GM18511 (cell line): ENCODE results near the gene SAP130.
"Not testable (repeated sequence)": the region's sequence is repeated elsewhere in the genome, so short reads cannot be mapped to it uniquely, and the experiment has no call there.

Source experiments
- ATAC-seq: cut with Tn5 transposase; IDR thresholded peaks from one replicate; pipeline ENCODE4 v1.9.1; 2021; ENCODE audit warnings: mild to moderate bottlenecking, moderate library complexity; ENCODE audit not compliant: unreplicated experiment

Gene SAP130

DNA sequence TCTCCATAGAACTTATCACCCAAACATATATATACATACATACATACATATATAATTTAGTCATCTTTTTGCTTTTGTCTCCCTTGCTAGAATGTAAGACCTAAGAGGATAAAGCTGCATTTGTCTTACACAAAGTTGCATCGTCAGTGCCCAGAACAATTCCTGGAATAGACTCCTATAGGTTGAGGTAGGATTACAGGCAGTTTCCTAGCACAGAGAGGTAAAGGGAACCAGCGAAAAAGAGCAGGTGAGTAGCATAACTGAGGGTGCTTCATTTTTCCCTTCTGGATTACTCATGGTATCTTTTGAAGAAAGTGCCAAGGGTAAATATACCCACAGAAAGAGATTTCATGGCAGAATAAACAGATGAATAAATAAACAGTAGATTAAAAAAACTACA, 74.0 kb downstream of the SAP130 start:
- ATAC-seq = no peak

DNA sequence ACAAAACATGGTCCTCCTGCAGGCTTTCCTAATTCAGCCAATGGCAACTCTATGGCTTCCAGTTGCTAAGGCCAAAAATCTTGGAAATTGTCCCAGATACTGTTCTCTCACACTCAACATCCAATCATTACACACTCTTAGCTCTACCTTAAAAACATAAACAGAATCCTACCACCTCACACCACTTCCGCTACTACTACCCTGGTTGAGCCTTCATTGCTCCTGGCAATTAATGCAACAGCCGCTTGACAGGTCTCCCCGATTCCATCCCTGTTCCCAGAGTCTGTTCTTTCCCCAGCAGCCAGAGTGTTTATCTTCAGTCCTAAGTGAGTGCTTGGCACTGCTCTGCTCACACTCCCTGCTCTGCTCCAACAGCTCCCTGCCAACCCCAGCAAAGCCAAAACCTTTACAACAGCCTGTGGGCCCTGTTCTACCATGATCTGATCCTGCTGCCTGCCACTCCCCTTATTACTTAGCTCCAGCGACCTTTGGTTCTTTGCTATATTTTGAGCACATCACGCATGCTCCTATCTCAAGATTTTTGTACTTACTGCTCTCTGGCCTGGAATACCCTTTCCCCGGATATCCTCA, 74.6 kb downstream of the SAP130 start:
- no peak for ATAC-seq

DNA sequence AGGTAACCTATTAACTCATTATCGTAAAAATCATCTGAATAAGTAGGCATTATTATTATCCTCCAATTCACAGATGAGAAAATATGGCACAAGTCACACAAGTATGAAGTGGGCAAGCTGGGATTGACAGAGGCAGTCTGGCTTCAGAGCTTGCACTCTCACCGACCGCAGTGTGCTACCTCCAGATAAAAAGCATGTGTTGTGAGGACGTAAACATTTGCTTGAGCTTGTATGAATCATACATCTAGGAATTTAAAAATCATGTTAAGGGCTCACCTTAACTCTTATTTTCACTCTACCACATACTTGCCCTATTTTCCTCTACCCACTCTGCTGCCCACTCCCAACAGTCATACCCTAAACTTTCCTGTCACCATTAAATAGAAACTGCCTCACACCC, 76.8 kb downstream of the SAP130 start:
- ATAC-seq = no peak

DNA sequence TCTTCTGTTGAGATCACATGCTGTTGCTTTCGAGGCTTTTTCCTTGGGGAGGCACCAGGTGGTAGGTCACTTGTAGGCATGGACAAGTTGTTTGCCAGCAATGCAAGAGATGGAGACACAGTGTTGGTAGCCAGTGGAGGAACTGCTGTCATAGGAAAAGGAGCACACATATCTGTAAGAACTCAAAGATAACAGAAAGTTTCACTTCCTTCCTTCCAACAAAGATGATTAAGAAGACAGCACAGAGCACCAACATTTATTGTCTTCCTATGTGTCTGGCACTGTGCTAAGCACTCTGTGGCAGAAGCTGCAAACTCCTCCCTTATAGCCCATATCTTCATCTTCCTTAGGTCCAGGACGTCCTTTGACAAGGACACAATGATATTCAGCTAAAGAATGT, 77.6 kb downstream of the SAP130 start:
- no peak for ATAC-seq

- ATAC-seq = no peak
Measured at GRCh38 chr2:127945281-127945680, 82.6 kb downstream of the SAP130 start.

DNA sequence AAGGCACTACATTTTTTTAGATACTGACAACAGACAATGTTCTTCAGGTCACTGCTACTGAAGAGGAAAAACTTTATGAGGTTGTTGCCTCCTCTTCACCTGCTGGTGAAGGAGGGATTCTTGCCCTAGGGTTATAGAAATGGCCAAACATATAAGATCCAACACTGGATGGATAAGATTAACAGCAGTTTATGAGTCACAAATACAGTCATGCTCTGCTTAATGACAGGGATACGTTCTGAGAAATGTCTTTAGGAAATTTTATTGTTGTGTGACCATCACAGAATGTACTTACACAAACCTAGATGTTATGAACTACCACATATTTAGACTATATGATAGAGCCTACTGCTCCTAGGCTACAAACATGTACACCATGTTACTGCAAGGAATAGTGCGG, 84.7 kb downstream of the SAP130 start:
- no peak for ATAC-seq

DNA sequence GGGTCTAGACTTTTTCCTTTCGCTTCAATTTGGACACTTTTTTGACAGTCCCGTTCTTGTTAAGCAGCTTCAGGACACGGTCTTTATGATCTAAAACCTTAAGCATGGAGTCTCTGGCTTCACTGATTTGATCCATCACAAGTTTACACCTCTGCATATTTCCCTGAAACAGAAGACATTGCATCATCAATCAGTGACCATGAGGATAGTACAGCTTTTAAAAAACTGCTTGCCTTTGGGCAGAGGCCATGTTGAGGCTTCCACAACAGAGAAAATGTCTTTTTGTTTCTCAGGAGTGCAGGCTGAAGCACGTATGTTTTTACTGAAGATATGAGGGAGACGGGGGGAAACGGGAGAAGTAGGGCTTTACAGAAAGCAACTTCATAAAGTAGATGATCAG, 85.9 kb downstream of the SAP130 start:
- ATAC-seq = no peak

- no peak for ATAC-seq
Measured at GRCh38 chr2:127941461-127941860, 86.4 kb downstream of the SAP130 start.

GRCh38 chr2:127940641-127941040, 87.2 kb downstream of the SAP130 start:
- no peak for ATAC-seq

GRCh38 chr2:127935337-127935736, 92.5 kb downstream of the SAP130 start:
- ATAC-seq = no peak

- no peak for ATAC-seq
Measured at GRCh38 chr2:127932199-127932876, 95.5 kb downstream of the SAP130 start.

GRCh38 chr2:127929449-127929848, 98.4 kb downstream of the SAP130 start:
- no peak for ATAC-seq

GRCh38 chr2:127927384-127927783, 100.5 kb downstream of the SAP130 start:
- ATAC-seq = no peak

GRCh38 chr2:127917916-127918315, 109.9 kb downstream of the SAP130 start:
- ATAC-seq = no peak

DNA sequence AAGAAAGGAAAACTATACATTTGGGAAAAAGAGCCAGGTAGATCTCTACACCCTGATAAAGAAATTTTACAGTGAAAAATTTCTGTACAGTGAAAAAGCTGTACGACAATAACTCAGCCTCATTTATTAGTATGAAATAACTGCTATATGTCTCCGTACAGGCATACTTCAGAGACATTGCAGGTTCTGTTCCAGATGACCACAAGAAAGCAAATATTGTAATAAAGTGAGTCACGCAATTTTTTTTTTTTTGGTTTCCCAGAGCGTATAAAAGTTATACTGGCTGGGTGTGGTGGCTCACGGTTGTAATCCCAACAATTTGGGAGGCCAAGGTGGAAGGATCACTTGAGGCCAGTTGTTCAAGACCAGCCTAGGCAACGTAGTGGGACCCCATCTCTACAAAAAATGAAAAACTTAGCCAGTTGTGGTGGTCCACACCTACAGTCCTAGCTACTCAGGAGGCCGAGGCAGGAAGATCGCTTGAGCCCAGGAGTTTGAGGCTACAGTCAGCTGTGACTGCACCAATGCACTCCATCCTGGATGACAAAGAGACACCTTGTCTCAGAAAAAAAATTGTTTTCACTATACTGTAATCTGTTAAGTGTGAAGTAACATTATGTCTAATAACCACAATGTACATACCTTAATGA, 113.9 kb downstream of the SAP130 start:
- no peak for ATAC-seq

DNA sequence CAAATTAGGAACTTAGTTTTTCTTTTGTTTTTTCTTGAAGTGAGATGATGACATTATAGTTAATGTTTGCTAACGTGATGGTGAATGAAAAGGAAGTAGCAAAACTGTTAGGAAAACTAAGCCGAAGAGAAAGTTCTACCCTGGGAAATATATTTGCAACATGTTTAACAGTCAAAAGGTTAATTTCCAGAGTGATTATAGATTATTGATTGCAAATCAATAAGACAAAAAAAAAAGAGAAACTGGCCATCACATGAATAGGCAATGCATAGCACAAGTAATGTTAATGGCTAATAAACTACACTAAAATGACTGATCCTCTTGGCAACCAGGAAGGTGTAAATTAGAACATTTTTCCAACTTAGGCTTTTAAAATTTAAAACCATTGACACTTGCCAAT, 116.1 kb downstream of the SAP130 start:
- ATAC-seq = no peak

DNA sequence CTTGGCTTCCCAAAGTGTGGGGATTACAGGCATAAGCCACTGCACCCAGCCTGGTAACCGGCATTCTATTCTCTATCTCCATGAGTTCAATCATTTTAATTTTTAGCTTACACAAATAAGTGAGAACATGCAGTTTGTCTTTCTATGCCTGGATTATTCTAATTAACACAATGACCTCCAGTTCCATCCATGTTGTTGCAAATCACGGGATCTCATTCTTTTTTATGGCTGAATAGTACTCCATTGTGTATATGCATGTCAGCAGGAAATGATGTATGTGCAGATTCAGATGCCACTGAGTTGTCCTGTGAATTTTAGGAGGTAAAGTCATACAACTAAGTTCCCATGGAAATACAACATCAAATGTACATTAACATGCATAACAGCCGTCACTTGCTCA, 117.4 kb downstream of the SAP130 start:
- ATAC-seq = no peak

DNA sequence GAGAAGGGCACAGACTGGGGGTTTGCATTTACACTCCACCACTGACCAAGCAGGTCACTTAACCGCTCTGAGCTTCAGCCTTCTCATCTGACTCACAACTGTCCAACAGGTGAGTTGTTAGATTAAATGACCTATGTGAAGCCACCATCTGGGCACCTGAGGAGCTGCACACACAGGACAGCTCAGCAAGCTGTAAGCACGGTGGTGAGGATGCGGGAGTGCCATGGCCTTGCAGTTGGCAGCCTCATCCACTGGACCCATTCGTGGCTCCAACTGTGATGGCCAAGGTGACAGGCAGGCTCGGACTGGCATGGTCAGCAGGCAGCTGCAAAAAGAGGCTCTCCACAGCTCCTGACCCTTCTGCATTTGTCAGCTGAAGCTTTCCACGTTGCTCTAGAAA, 118.8 kb downstream of the SAP130 start:
- no peak for ATAC-seq

DNA sequence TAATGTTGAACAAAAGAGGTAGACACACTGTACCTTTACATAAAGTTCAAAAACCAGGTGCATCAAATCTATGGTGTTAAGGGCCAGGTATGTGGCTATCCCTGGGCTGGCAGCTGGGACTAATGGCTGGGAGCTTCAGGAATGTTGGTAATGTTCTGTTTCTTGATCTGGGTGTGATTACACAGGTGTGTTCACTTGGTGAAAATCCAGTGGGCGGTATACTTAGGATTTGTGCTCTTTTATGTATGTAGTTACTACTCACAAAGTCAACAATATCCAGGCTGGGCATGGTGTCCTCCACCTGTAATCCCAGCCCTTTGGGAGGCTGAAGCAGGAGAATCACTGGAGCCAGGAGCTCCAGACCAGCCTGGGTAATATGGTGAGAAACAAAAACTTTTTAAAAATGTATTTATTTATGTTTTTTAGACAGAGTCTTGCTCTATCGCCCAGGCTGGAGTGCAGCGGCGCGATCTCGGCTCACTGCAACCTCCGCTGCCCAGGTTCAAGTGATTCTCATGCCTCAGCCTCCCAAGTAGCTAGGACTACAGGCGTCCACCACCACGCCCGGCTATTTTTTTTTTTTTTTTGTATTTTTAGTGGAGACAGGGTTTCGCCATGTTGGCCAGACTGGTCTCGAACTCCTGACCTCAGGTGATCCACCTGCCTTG, 120.0 kb downstream of the SAP130 start:
- not testable (repeated sequence) for ATAC-seq

GRCh38 chr2:127906206-127906926, 121.5 kb downstream of the SAP130 start:
- ATAC-seq = no peak

DNA sequence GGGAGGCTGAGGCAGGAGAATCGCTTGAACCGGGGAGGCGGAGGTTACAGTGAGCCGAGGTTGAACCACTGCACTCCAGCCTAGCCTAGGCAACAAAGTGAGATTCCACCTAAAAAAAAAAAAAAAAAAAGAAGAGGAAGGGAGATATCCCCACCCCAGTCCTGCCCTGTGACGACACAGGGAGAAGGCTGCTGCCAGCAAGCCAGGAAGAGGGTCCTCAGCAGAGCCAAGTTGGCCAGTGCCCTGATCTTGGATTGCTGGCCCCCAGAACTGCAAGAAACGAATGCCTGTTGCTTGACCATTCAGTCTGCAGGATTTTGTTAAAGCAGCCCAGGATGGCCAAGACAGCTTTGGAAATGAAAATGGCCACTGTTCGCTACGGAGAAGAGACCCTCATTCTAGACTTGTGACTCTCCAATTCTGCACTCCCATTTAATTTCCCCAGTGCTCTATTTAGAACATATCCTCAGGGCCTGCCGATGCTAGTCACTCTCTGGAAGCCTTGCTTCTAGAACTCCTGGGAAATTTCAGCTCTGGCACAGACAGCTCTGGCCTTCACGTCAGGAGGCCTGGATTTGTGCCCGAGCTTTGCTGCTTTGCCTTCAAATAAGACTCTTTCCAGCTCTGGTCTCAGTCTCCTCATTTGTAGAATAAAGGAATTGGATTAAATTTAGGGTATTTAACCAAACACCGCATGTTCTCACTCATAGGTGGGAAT, 126.4 kb downstream of the SAP130 start:
- no peak for ATAC-seq
